HG02642 (cell line): Measurements from ENCODE around the gene ACOXL.

Experiments
- ATAC-seq: cut with Tn5 transposase; IDR thresholded peaks from one replicate; pipeline ENCODE4 v1.9.1; 2021; ENCODE audit warnings: mild to moderate bottlenecking; ENCODE audit not compliant: unreplicated experiment, poor library complexity

Gene ACOXL

DNA sequence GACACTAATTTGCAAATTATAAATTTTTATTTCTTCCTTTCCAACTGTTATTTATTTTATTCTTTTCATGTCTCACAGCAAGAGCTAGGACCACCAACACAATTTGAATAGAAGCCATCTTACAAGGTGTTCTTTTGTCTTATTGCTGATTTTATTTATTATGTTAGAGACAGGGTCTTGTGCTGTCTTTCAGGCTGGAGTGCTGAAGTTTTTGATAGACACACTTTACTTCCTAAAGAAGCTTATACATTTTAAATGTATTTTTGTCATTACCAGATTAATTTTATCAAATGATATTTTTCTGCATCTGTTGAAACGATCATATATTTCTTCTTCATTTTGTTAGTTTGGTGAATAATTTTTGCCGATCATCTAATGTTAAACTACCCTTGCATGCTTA, 258.1 kb downstream of the ACOXL start:
- no peak for ATAC-seq

DNA sequence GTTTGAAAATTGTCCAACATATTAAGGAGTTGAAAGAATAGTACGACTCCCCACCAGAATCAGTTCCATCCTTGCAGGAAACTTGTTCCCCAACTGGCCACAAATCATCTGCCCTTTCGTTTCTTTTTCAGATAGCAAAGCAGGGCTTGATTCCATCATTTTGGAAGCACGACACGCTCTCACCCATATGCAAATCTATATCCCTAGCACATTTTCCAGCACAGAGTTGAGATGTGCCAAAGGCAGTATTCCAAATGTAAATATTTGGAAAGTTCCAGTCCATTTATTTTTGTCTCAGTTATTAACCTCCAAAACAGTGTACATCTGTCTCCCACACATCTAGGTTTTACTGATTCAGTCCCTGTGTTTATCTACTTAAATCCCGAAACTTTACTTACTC, 259.5 kb downstream of the ACOXL start:
- ATAC-seq: no peak

DNA sequence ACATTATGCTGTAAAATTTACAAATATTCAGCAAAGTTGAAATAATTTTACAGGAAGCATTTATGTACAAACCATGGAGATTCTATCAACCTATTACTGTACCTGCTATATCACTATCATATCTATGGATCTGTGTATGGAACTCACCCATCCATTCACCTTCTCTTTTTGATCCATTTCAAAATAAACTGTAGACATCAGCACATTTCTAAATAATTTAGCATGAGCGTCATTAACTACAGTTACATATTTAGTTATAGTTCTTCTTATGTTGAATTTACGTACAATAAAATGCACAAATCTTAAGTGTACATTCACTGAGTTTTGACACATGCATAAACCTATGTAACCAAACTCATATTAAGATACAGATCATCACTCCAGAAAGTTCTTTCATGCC, 260.5 kb downstream of the ACOXL start:
- ATAC-seq: no peak

DNA sequence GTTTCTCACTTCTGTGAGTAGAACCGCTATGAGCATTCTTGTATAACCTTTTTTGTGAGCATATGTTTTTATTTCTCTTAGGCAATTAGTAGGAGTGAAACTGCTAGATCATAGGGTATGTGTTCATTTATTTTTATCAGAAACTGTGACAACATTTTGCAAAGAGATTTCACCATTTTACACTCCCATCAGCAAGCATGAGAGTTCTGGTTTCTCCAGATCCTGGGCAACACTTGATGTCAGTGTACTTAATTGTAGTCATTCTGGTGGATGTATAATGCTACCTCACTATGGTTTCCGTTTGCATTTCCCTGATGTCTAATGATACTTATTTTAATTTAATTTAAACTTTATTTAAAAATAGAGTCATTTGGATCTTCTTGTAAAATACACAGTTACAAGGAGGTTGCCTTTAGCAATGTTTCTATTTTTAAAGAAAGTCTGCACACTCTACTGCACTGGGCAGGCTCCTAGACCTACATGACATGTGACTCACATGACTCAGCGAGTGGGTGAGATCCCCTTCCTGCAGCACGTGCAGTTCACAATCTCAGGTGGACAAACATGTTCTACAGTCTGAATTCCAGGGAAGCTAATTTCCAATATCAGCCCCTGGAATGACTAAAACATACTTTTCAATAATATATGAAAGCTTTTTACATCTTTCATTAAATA, 261.3 kb downstream of the ACOXL start:
- ATAC-seq: no peak

DNA sequence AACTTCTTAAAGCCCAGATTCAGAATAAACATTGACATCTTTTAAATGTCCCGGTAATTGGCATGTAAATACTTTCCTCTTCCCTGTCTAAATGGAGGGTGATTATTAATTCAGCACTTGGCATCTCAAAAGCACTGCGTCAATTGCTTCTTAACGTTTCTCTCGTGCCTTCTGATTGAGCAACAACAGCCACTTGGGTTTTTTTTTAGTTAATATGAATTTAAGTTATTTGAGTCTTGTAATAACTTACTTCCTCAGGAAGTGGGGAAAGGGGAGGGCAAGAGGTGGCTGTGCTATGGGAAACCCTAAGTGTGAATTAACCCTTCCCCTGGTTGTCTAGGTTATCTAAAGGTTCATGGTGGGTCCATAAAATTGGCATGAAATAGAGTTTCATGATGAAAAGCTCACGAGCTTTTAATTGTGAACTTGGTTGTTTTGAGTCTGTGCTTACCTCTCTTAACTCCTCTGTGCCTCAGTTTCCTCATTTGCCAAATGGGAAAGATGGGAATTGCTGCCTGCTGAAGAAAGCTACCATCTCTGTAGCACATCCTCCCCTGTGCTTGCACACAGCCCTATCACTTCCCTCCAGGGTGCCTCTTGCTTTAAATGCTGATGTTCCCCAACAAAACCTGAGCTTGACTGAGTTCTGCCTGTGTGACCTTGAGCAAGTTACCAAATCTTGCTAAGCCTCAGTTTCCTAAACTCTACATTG, 262.0 kb downstream of the ACOXL start:
- ATAC-seq: no peak

DNA sequence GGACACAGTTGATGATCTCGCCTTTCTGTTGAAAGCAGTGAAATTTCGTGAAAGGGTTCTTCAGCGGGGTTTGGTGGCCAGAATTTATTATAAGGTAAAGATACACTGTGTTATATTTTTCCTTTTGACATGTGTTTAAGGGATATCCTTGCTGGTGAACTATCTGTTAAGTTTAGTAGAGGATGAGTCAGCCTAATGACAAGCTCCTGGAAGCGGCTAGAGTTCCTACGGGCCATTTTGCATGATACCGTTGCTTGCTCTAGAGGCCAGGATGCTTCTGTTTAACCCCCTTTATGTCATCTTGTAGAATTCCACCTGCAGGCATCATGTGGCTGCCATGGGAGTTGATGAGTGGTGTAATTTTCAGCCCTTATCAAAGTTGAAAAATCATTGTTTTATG, 263.5 kb downstream of the ACOXL start:
- no peak for ATAC-seq

DNA sequence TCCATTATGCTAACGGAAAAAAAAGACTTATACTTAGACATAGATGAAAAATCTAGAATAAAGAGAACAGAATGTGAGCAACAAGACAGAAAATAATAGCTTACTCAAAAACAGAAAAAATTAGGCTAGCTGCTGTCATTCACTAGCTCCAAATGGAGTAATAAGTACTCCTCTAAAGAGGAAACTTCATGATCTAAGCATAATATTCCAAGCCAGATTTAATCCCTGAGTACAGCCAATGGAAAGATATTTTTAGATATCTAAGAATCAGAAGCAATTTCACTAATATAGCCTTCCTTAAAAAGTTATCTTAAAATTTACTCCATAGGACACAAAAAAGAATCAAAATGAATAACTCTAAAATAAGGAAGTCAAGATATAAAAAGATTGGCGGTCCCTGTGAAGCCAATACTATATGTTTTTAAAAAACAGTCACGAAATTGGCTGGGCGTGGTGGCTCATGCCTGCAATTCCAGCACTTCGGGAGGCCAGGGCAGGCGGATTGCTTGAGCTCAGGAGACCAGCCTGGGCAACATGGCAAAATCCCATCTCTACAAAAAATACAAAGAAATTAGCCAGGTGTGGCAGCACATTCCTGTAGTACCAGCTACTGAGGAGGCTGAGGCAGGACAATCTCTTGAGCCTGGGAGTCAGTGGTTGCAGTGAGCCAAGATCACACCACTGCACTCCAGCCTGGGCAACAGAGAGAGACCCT, 265.1 kb downstream of the ACOXL start:
- no peak for ATAC-seq

- ATAC-seq: no peak
Measured at GRCh38 chr2:110998311-110998710, 265.9 kb downstream of the ACOXL start.

DNA sequence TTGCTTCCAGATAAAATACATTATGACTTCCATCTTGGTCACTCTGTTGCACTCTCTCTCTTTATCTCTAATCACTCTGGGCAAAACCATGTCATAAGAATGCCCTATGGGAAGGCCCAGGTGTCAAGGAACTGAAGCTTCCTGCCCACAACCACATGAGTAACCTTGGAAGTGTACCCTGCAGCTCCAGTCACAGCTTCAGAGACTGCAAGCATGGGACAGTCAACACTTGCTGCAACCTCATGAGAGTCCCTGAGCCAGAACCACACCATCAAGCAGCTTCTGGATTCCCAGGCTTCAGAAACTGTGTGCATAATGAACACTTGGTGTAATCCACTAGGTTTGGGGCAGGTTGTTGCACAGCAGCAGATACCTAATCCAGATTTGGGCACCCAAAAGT, 267.3 kb downstream of the ACOXL start:
- no peak for ATAC-seq

- no peak for ATAC-seq
Measured at GRCh38 chr2:111005307-111005706, 272.9 kb downstream of the ACOXL start.

- no peak for ATAC-seq
Measured at GRCh38 chr2:111005821-111006220, 273.4 kb downstream of the ACOXL start.

GRCh38 chr2:111007757-111008688, 275.6 kb downstream of the ACOXL start:
- no peak for ATAC-seq

DNA sequence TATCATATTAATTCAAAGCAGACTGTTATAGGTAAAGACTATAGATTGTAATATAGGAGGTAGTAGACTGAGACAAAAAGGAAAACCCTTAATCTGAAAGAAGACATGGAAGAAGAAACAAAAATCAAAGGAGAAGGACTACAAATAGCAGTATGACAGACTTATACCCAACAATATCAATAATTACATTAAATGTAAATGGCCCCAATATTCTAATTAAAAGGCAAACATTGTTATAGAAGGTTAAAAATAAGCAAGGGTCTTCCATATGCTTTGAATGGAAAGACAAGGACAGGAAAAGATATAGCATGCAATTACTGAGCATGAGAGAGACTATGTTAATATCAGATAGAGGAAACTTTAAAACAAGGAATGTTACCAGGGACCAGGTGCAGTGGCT, 278.8 kb downstream of the ACOXL start:
- ATAC-seq: no peak

- no peak for ATAC-seq
Measured at GRCh38 chr2:111015283-111015995, 283.1 kb downstream of the ACOXL start.

DNA sequence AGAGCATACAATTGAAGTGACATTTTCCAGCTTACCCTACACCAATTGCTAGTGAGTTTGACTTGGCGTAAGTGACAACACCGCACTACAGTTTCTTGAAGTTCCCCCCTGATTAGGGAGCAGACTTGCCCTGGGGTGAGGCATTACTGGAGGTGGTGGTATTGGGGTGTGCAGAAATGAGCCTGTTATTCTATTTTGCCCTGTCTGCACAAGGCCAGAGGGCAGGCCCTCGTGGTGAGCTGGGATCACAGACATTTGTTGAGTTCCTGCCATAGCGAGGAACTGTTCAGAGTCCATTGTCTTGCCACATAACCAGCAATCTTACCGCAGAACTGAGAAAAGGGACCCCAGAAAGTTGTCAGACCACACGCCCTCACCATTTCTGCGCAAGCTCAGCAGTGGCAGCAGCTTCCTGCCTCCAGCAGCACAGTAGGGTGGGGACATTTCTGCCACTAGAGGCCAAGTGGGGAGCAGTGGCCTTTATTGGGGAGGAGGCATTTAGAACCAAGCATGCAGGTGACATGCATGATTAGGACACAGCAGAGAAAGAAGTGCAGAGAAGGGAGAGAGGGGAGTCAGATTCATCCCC, 284.8 kb downstream of the ACOXL start:
- no peak for ATAC-seq

DNA sequence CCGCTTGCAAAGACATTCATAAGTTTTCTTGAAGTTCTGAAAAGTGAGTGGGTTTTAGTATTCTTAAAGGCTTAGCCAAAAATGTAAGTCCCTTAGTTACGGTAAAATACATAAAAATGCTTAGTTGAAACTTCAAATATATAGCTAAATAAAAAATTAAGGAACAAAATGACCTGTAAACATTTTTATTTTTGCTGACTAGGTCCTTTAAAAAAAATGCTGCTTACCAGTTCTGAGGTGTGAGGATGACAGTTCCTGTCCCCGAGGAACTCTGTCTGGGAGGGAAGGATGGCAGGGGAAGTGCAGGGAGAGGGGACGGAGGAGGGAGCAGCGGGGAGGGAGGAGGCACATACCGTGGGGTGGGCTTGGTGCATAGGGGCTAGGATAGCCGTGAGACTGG, 285.5 kb downstream of the ACOXL start:
- no peak for ATAC-seq

- no peak for ATAC-seq
Measured at GRCh38 chr2:111019381-111019780, 287.0 kb downstream of the ACOXL start.

GRCh38 chr2:111022633-111023032, 290.3 kb downstream of the ACOXL start:
- ATAC-seq: no peak

DNA sequence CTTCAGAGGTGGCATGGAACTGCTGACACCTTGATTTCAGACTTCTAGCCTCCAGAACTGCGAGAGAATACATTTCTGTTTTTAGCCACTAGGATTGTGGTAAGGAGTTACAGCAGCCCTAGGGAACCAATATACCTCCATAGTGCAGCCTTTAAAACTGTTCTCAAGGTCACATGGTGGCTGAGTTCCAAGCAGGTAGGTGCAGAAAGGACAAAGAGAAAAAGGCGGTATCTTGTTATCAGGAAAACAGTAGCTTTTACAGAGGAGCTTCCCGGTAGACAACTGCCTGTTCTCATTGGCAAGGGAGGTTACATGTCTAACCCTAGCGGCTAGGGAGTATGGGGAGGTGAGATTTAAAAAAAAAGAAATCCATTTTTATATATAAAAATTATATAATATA, 292.1 kb downstream of the ACOXL start:
- ATAC-seq: no peak
